Measurements from ENCODE around the gene MOCOS. TPM values are rescaled to one million over a fixed set of nuclear protein-coding genes. Genes with fewer than 3 reads are reported as not detected.
"Not testable (repeated sequence)": the region's sequence is repeated elsewhere in the genome, so short reads cannot be mapped to it uniquely, and the experiment has no call there.

The MOCOS gene
- total RNA-seq, 1 donor from 2014 or later = 0.33 TPM

GRCh38 chr18:36157441-36157840 is 29.9 kb upstream of the MOCOS start:
- no peak for TF ChIP-seq CTCF (IDR thresholded peaks at IDR 0.05; ENCODE audit: borderline replicate concordance)
- intact Hi-C loops (cut with micrococcal nuclease) = no loop called here
- no peak for DNase-seq
- H3K4me3 ChIP-seq = no peak overlapping the region
- no peaks in the 10 kb centered on the region for H3K9me3 ChIP-seq (replicated peaks)
- H3K27me3 ChIP-seq (ENCODE audit: low read depth) = no peaks in the 10 kb centered on the region
- no peaks in the 10 kb centered on the region for H3K4me1 ChIP-seq
- peaks cover 98% of the 10 kb centered on the region for H3K36me3 ChIP-seq
- H3K27ac ChIP-seq (replicated peaks) = no peak overlapping the region

GRCh38 chr18:36158266-36158867 is 28.9 kb upstream of the MOCOS start:
- no peaks in the 10 kb centered on the region for H3K27me3 ChIP-seq (ENCODE audit: low read depth)
- TF ChIP-seq CTCF (IDR thresholded peaks at IDR 0.05; ENCODE audit: borderline replicate concordance) = no peak
- DNase-seq = no peak
- intact Hi-C loops (cut with micrococcal nuclease) = no loop called here
- no peaks in the 10 kb centered on the region for H3K4me1 ChIP-seq
- peaks cover 96% of the 10 kb centered on the region for H3K36me3 ChIP-seq
- no peak overlapping the region for H3K27ac ChIP-seq (replicated peaks)
- no peak overlapping the region for H3K4me3 ChIP-seq
- no peaks in the 10 kb centered on the region for H3K9me3 ChIP-seq (replicated peaks)

- H3K27ac ChIP-seq (replicated peaks) = no peak overlapping the region
- H3K36me3 ChIP-seq = peaks cover 91% of the 10 kb centered on the region
- no peak for DNase-seq
- TF ChIP-seq CTCF (IDR thresholded peaks at IDR 0.05; ENCODE audit: borderline replicate concordance) = no peak
- no peaks in the 10 kb centered on the region for H3K27me3 ChIP-seq (ENCODE audit: low read depth)
- intact Hi-C loops (cut with micrococcal nuclease) = no loop called here
- no peak overlapping the region for H3K4me3 ChIP-seq
- no peaks in the 10 kb centered on the region for H3K9me3 ChIP-seq (replicated peaks)
- H3K4me1 ChIP-seq = no peaks in the 10 kb centered on the region
Measured at GRCh38 chr18:36160959-36161371, 26.3 kb upstream of the MOCOS start.

GRCh38 chr18:36162981-36163380 is 24.3 kb upstream of the MOCOS start:
- no peaks in the 10 kb centered on the region for H3K4me1 ChIP-seq
- peaks cover 86% of the 10 kb centered on the region for H3K36me3 ChIP-seq
- no peak for TF ChIP-seq CTCF (IDR thresholded peaks at IDR 0.05; ENCODE audit: borderline replicate concordance)
- no peak overlapping the region for H3K27ac ChIP-seq (replicated peaks)
- intact Hi-C loops (cut with micrococcal nuclease) = no loop called here
- DNase-seq = no peak
- H3K4me3 ChIP-seq = no peak overlapping the region
- H3K9me3 ChIP-seq (replicated peaks) = no peaks in the 10 kb centered on the region
- H3K27me3 ChIP-seq (ENCODE audit: low read depth) = no peaks in the 10 kb centered on the region

- TF ChIP-seq CTCF (IDR thresholded peaks at IDR 0.05; ENCODE audit: borderline replicate concordance) = no peak
- no peak for DNase-seq
- Histone ChIP-seq H3K36me3 (peaks cover 85% of the 10 kb centered on the region), H3K9me3 (replicated peaks) (no peaks in the 10 kb centered on the region), H3K27ac (replicated peaks) (no peak overlapping the region), H3K4me3 (no peak overlapping the region), H3K4me1 (no peaks in the 10 kb centered on the region), H3K27me3 (ENCODE audit: low read depth) (no peaks in the 10 kb centered on the region)
- intact Hi-C loops (cut with micrococcal nuclease) = no loop called here
Measured at GRCh38 chr18:36167692-36168218, 19.5 kb upstream of the MOCOS start.

GRCh38 chr18:36168296-36168695 is 19.0 kb upstream of the MOCOS start:
- intact Hi-C loops (cut with micrococcal nuclease); H3K4me1 ChIP-seq; H3K27ac ChIP-seq (replicated peaks); H3K27me3 ChIP-seq (ENCODE audit: low read depth); H3K9me3 ChIP-seq (replicated peaks); DNase-seq; H3K4me3 ChIP-seq: not testable (repeated sequence)
- peaks cover 87% of the 10 kb centered on the region for H3K36me3 ChIP-seq

Data from left ventricle myocardium inferior (tissue), 1 donor.